Activated CD4-positive, alpha-beta T cell treated with anti-CD3 and anti-CD28 coated beads, Interleukin-10, Interleukin-2, amounts not matched to agents 100 ng/mL and 50 ng/mL, durations not matched to agents 16 hours and 8 hours (primary cell): Measurements from ENCODE around the gene CXCL17.
A peak's percentile ranks its signal among the peaks of the same experiment; 100 is the strongest.

Experiments used
- DNase-seq: peaks from one replicate; pipeline ENCODE4 v3.0.0-alpha.2; 2020

The CXCL17 gene

GRCh38 chr19:42397263-42398166 is 45.2 kb downstream of the CXCL17 start:
- peak; percentile 24 for DNase-seq

GRCh38 chr19:42396381-42397262 is 46.1 kb downstream of the CXCL17 start:
- peak; percentile 100 for DNase-seq

- no peak for DNase-seq
Measured at GRCh38 chr19:42394751-42395150, 48.0 kb downstream of the CXCL17 start.

- DNase-seq: no peak
Measured at GRCh38 chr19:42392165-42392564, 50.6 kb downstream of the CXCL17 start.

- DNase-seq: no peak
Measured at GRCh38 chr19:42389899-42390298, 52.8 kb downstream of the CXCL17 start, which contains the start of gene CNFN. Gene CNFN, minus strand, starts transcription at chr19:42390297. Its CDS starts 1,260 bp downstream, at chr19:42389037.

- no peak for DNase-seq
Measured at GRCh38 chr19:42388851-42389489, 53.8 kb downstream of the CXCL17 start.

GRCh38 chr19:42386974-42387707 is 55.6 kb downstream of the CXCL17 start:
- DNase-seq: peak; percentile 64

GRCh38 chr19:42380155-42380554 is 62.6 kb downstream of the CXCL17 start:
- DNase-seq: no peak
